ENCODE results near the gene CTDSP1. TPM values are rescaled to one million over a fixed set of nuclear protein-coding genes. Genes with fewer than 3 reads are reported as not detected.

The CTDSP1 gene, protein sequence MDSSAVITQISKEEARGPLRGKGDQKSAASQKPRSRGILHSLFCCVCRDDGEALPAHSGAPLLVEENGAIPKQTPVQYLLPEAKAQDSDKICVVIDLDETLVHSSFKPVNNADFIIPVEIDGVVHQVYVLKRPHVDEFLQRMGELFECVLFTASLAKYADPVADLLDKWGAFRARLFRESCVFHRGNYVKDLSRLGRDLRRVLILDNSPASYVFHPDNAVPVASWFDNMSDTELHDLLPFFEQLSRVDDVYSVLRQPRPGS
- total RNA-seq = 153 TPM

DNA sequence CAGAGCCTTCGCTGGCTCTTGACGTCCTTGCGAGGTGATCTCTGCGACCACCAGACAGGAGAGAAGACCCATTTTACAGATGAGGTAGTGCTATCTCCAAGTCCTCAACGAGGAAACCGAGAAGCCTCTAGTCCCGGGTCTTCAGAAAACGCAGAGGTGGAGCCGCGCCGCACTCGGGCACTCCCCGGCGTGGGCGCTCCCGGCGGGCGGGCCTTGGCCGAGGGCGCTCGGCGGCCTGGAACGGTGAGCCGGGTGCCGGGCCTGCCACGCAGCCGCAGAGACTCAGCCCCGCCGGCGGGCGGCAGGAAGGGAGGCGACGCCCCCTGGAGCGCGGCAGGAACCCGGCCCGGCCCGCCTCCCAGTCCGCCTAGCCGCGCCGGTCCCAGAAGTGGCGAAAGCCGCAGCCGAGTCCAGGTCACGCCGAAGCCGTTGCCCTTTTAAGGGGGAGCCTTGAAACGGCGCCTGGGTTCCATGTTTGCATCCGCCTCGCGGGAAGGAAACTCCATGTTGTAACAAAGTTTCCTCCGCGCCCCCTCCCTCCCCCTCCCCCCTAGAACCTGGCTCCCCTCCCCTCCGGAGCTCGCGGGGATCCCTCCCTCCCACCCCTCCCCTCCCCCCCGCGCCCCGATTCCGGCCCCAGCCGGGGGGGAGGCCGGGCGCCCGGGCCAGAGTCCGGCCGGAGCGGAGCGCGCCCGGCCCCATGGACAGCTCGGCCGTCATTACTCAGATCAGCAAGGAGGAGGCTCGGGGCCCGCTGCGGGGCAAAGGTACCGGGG is at the start of gene CTDSP1:
Gene CTDSP1, plus strand, starts transcription at position 478 of the 776 bp plus-strand sequence. Its CDS starts 223 bp downstream, at position 701.
- peak; percentile 98 for DNase-seq (ENCODE audit: low spot score)

- no peak for DNase-seq (ENCODE audit: low spot score)
Observed at GRCh38 chr2:218354045-218354444, 45.6 kb upstream of the CTDSP1 start.

- no peak for DNase-seq (ENCODE audit: low spot score)
Observed at GRCh38 chr2:218354850-218355443, 44.7 kb upstream of the CTDSP1 start.

DNA sequence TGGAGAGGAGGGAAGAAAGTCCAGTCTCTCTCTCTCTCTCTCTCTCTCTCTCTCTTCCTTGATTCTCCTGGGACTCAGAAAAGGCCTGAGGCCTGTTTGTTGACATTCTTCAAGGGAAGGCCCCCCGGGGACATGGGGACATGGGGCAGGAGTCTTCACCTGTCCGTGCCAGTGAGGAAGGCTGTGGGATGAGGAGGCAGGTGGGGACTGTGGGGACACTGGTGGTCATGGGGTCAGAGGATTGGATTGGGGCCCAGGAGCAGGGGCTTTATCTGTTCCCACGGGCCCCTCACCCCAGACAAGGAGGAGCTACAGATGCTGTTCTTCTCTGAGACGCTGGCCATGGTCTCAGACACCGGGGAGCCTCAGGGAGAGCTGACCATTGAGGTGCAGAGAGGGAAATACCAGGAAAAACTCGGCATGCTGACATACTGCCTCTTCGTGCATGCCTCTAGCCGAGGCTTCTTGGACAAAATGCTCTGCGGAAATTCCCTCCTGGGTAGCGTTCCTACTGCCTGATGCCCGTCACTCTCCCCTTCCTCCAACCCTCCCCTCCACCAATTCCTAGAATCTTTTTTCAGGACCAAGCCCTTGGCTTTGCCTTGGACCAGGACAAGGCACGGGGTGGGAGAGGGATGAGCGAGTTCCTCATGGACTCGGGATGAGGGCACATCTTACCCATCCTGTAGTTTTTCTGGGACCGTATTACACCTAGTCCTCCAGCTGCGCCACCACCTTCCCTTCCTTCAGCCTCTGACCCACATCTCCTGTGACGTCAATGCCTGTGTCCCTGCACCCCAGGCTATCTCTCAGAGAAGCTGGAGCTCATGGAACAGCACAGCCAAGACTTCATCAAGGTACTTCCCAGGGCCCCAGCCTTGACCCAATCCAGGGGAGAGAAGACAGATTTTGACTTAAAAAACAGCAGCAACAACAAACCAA is 42.2 kb upstream of the CTDSP1 start:
- DNase-seq (ENCODE audit: low spot score) = no peak

GRCh38 chr2:218360453-218360852 is 39.2 kb upstream of the CTDSP1 start:
- DNase-seq (ENCODE audit: low spot score) = no peak

DNA sequence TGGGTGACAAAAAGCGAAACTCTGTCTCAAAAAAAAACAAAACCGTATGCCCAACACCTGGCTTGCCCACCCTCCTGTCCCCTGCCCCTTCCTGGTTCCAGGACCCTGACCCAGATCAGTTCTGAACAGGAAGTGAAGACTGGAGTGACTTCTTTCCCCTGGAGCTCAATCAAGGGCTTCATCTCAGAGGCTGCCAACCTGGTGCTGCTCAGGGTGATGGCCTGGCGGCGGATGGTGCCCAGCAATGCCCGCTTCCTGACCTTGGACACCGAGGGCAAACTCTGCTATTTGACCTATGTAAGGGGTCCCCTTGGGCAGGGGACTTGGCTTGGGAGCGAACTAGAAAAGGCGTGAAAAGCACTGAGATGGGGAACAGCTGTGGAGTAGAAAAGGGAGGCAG is 37.1 kb upstream of the CTDSP1 start:
- DNase-seq (ENCODE audit: low spot score) = no peak

DNA sequence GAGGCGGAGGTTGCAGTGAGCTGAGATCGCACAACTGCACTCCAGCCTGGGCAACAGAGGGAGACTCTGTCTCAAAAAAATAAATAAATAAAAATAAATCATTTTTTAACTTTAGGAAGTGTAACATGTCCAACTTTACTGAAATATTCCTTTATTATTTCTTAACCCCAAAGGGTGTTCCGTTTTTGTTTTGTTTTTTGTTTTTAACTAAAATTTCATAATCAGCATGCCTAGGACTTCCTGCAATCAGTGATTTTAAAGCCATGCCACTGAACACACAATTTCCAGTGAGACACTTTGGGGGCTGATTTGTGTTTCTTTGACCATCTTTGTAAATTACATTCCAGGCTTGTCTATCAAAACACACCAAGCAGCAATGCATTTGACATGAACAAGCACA is 35.9 kb upstream of the CTDSP1 start:
- DNase-seq (ENCODE audit: low spot score) = no peak

DNA sequence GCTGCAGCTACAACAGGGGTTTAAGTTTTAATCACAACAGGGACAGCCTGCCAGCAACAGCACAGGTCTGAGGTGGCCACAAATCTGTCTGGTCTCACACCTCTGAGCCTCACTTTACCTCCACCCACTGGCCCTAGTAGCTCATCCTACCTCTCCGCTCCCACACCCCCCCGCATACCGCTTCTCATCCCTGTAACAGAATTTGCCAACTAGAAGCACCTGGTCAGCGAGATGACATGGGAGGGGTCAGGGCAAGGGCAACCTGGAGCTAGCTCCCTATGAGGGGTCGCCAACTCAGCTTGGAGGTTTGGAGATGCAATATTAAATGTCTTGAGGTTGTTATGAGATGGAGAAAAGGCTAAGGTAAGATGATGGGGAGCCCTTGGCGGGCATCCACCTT is 35.5 kb upstream of the CTDSP1 start:
- DNase-seq (ENCODE audit: low spot score) = no peak

- DNase-seq (ENCODE audit: low spot score) = no peak
Observed at GRCh38 chr2:218366621-218367414, 32.9 kb upstream of the CTDSP1 start.

DNA sequence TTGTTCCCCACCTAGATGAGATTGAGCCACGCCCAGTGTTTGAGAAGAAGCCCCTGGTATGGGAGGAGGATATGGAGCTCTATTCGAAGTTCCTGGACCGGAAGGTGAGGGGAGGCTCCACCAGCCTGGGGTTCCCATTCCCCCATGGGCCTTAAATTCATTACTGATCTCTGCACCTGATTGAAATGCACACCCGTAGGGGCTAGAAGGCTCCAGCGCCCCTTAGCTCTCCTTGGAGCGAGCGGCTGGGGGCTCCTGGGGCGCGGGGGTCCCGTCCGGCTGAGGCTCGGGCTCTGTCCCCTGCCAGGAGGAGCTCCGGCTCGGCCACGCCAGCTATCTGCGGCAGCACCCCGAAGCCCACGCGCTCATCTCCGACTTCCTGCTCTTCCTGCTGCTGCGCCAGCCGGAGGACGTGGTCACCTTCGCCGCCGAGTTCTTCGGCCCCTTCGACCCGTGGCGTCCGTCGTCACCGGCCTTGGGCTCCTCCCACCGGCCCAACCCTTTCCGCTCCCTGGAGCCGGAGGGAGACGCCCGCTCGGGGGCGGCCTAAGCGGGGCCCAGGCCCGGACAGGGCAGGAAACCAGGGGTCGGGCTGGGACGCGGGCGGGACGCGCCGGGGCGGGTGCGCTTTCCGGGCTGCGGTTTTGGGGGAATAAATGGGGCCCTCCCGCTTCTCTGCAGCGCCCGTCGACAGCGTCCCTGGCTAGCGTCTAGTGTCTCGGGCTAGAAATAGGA is 32.1 kb upstream of the CTDSP1 start:
- peak; percentile 92 for DNase-seq (ENCODE audit: low spot score)

DNA sequence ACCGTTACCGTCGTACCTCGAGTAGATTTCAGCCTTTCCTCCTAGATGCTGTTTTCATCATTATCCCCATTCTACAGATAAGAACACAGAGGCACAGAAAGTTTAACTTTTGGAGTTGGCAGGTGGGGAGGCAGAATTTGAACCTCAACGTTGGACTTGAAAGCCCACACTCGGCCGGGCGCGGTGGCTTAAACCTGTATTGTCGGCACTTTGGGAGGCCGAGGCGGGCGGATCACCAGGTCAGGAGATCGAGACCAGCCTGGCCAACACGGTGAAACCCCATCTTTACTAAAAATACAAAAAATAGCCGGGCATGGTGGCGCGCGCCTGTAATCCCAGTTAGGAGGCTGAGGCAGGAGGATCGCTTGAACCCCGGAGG is 31.5 kb upstream of the CTDSP1 start:
- no peak for DNase-seq (ENCODE audit: low spot score)

DNA sequence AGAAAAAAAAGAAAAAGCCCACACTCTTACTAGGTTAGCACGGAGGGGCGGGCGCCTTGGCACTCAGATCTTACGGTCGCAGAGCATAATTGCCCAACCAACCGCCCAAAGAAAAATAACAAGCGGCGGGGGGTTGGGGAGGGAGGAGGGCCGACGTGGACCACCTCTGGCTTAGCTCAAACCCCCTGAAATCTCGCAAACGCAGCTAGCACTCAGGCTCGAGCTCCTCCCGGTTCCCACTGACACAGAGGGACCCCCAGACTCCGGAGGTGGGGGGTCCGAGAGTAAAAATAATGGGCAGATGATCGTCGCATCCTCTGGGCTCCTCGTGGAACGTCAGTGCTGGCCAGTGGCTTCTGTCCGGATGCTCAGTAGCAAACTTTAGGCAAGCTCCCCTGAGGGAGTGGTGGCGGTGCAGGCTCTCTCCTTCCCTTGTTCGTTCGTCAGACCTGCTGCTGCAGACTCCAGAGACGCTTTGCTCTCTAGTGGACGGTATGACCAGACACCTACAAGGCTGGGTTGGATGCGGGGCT is 31.0 kb upstream of the CTDSP1 start:
- DNase-seq (ENCODE audit: low spot score) = no peak

- DNase-seq (ENCODE audit: low spot score) = no peak
Observed at GRCh38 chr2:218369330-218369729, 30.3 kb upstream of the CTDSP1 start.

- DNase-seq (ENCODE audit: low spot score) = no peak
Observed at GRCh38 chr2:218370410-218371063, 29.1 kb upstream of the CTDSP1 start.

- DNase-seq (ENCODE audit: low spot score) = no peak
Observed at GRCh38 chr2:218371983-218372350, 27.7 kb upstream of the CTDSP1 start.

GRCh38 chr2:218374795-218375194 is 24.9 kb upstream of the CTDSP1 start:
- DNase-seq (ENCODE audit: low spot score) = no peak

DNA sequence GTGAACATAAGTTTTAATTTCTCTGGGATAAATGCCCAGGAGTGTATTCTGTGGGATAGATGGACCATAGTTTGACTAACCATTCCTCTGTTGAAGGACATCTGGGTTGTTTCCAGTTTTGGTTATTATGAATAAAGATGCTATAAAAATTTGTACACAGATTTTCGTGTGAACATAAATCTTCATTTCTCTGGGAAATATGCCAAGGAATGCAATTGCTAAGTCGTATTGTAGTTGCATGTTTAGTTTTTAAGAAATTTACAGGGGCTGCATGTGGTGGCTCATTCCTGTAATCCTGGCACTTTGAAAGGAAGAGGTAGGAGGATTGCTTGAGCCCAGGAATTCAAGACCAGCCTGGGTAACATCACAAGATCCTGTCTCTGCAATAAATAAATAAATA is 24.5 kb upstream of the CTDSP1 start:
- DNase-seq (ENCODE audit: low spot score) = no peak

GRCh38 chr2:218378053-218378452 is 21.6 kb upstream of the CTDSP1 start:
- no peak for DNase-seq (ENCODE audit: low spot score)

DNA sequence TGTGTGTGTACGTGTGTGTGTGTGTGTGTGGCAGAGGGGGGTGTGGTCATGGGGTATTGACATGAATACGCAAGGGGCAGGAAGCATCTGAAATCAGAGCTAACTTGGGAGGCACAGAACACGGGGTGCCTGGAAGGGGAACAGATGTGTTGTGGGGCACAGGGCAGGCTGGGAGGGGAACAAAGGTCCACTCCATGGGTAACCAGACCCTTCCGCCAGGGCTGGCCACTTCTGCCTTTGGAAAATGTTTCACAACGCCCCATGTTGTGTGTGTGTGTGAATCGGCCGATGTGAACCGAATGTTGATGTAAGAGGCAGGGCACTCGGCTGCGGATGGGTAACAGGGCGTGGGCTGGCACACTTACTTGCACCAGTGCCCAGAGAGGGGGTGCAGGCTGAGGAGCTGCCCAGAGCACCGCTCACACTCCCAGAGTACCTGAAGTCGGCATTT is 17.7 kb upstream of the CTDSP1 start, which contains the start of gene SLC11A1:
Gene SLC11A1, plus strand, starts transcription at position 358 of the 451 bp plus-strand sequence. CDS start 96 bp downstream, outside the sequence.
- DNase-seq (ENCODE audit: low spot score) = no peak

All from ureter (tissue), 1 donor.